GM12878 (cell line): ENCODE measurements around the gene SCYGR5. TPM values are rescaled to one million over a fixed set of nuclear protein-coding genes. Genes with fewer than 3 reads are reported as not detected.

Experiments
- ATAC-seq: fragments of 200-7000 bp; cut with Tn5 transposase; 3 replicates; pipeline ENCODE4 v1.9.1; 2020; ENCODE audit warnings: mild to moderate bottlenecking, moderate library complexity
- BruUV-seq: library from RNA; stranded (reverse); fragments of 400-500 nt; replicated peaks from 2 replicates; lab custom pipeline; 2021; lab: Mats Ljungman, UMichigan
- CTCF ChIA-PET: fragments of 300-600 bp; sonication (Branson Sonifier 250); formaldehyde crosslinking; extraction: SDS; loops from one replicate; lab custom pipeline; 2021; ENCODE audit warnings: inconsistent platforms; lab: Yijun Ruan, JAX
- POLR2A ChIA-PET: fragments of 350-600 bp; formaldehyde crosslinking; extraction: SDS; loops from one replicate; lab custom pipeline; 2021; ENCODE audit warnings: inconsistent platforms; lab: Charles Lee
- RAD21 ChIA-PET: fragments of 300-600 bp; sonication (Branson Sonifier 250); formaldehyde crosslinking; loops from one replicate; lab custom pipeline; 2023; ENCODE audit warnings: antibody characterized with exemption; ENCODE audit not compliant: unreplicated experiment; lab: Charles Lee
- SMC1A ChIA-PET: fragments of 300-600 bp; sonication (Branson Sonifier 250); formaldehyde crosslinking; loops from one replicate; lab custom pipeline; 2023; ENCODE audit not compliant: unreplicated experiment, uncharacterized antibody; lab: Charles Lee
- DNase-seq: peaks from one replicate; pipeline ENCODE4 v3.0.0-alpha.2; 2011; ENCODE audit warnings: low read depth, low spot score
- FAIRE-seq: peaks from 3 replicates; lab custom pipeline; 2011; peaks lifted over from hg19 to GRCh38; lab: Jason Lieb, UNC
- H2AFZ ChIP-seq: 2 replicates; pipeline ENCODE4 v1.6.0; 2011; ENCODE audit warnings: low read depth, low read length, control low read depth; ENCODE audit not compliant: control insufficient read depth
- H3K27ac ChIP-seq: 2 replicates; pipeline ENCODE4 v1.5.1; 2011; ENCODE audit warnings: control low read depth; ENCODE audit not compliant: control insufficient read depth, insufficient read depth
- H3K27me3 ChIP-seq, 2 experiments: replicated peaks in 1 of 2; 2 replicates each; pipeline versions ENCODE4 v1.6.0 to v1.6.1; 2011; ENCODE audit warnings: low read length in 1 of 2; ENCODE audit not compliant: control insufficient read depth in 2 of 2, insufficient read depth in 2 of 2
- H3K36me3 ChIP-seq, 2 experiments: 2 replicates each; pipeline ENCODE4 v1.5.1; 2011; ENCODE audit warnings: low read length in 1 of 2; ENCODE audit not compliant: control insufficient read depth in 2 of 2, insufficient read depth in 2 of 2
- H3K4me1 ChIP-seq: 2 replicates; pipeline ENCODE4 v1.6.1; 2011; ENCODE audit warnings: mild to moderate bottlenecking, low read length, moderate library complexity, mixed read lengths; ENCODE audit not compliant: control insufficient read depth, insufficient read depth
- H3K4me2 ChIP-seq: 2 replicates; pipeline ENCODE4 v1.6.0; 2011; ENCODE audit warnings: control low read depth; ENCODE audit not compliant: control insufficient read depth, insufficient read depth
- H3K4me3 ChIP-seq: fragments of 200-600 bp; sonication (generic); 2 replicates; pipeline ENCODE4 v1.5.1; 2016
- H3K79me2 ChIP-seq: 2 replicates; pipeline ENCODE4 v1.6.0; 2011; ENCODE audit warnings: low read length; ENCODE audit not compliant: control insufficient read depth, insufficient read depth
- H3K9ac ChIP-seq: 2 replicates; pipeline ENCODE4 v1.8.0; 2011; ENCODE audit warnings: low read length, control low read depth, mixed read lengths; ENCODE audit not compliant: control insufficient read depth, insufficient read depth
- H3K9me3 ChIP-seq: replicated peaks from 3 replicates; pipeline ENCODE4 v1.5.1; 2011; ENCODE audit warnings: mild to moderate bottlenecking, low read length; ENCODE audit not compliant: control insufficient read depth, insufficient read depth
- H4K20me1 ChIP-seq: 2 replicates; pipeline ENCODE4 v1.6.0; 2011; ENCODE audit not compliant: control insufficient read depth, insufficient read depth
- BCL11A ChIP-seq: IDR thresholded peaks from 2 replicates; pipeline ENCODE4 v1.6.1; 2011; ENCODE audit warnings: low read depth, low read length
- CHD1 ChIP-seq: IDR thresholded peaks from 2 replicates; pipeline ENCODE4 v1.6.1; 2012; ENCODE audit warnings: low read depth, low read length, improper control_type of control experiment
- EP300 ChIP-seq, 2 experiments: fragments of 150-350 bp in 1 of 2; IDR thresholded peaks; 2 replicates each; pipeline ENCODE4 v1.6.1; 2011 to 2012; ENCODE audit warnings: low read depth in 2 of 2, low read length in 2 of 2, borderline replicate concordance in 1 of 2, improper control_type of control experiment in 1 of 2, inconsistent platforms in 1 of 2; ENCODE audit not compliant: control insufficient read depth in 1 of 2
- ESRRA ChIP-seq: IDR thresholded peaks from 2 replicates; pipeline ENCODE4 v1.6.1; 2012; ENCODE audit warnings: mild to moderate bottlenecking, low read length, improper control_type of control experiment
- FOS ChIP-seq: IDR thresholded peaks from 3 replicates; pipeline ENCODE4 v1.6.1; 2011; ENCODE audit warnings: borderline replicate concordance; ENCODE audit not compliant: insufficient read length; ENCODE audit errors: extremely low read depth
- HDGF ChIP-seq: fragments of 450-650 bp; IDR thresholded peaks from 2 replicates; pipeline ENCODE4 v1.6.1; 2016; ENCODE audit warnings: antibody characterized with exemption
- MTA2 ChIP-seq: fragments of 450-650 bp; IDR thresholded peaks from 2 replicates; pipeline ENCODE4 v1.6.1; 2016; ENCODE audit warnings: low read depth, mild to moderate bottlenecking, moderate library complexity
- NBN ChIP-seq: fragments of 450-650 bp; IDR thresholded peaks from 2 replicates; pipeline ENCODE4 v1.6.1; 2016
- RAD51 ChIP-seq: fragments of 450-650 bp; IDR thresholded peaks from 2 replicates; pipeline ENCODE4 v1.6.1; 2016; ENCODE audit warnings: moderate library complexity, mild to moderate bottlenecking, inconsistent platforms
- SP1 ChIP-seq: IDR thresholded peaks from one replicate; pipeline ENCODE4 v1.6.1; 2011; ENCODE audit warnings: low read depth, low read length
- TAF1 ChIP-seq: IDR thresholded peaks from 2 replicates; pipeline ENCODE4 v1.6.1; 2011; ENCODE audit warnings: mild to moderate bottlenecking, low read depth, low read length, borderline replicate concordance
- ZBED1 ChIP-seq: IDR thresholded peaks from 2 replicates; pipeline ENCODE4 v1.6.1; 2016; ENCODE audit warnings: borderline replicate concordance
- WGBS: methylation state at CpG from one replicate; pipeline ENCODE4 v1.1.6; 2016; ENCODE audit warnings: low lambda C conversion rate; ENCODE audit not compliant: insufficient replicate concordance, insufficient coverage; ENCODE audit errors: missing lambda C conversion rate; 5-methylcytosine and 5-hydroxymethylcytosine counted together
- in situ Hi-C: fragments of 300-500 bp; cut with MboI; formaldehyde crosslinking; loops from 9 replicates; pipeline ENCODE4 v1.14.3; 2018; ENCODE audit warnings: mixed read lengths
- intact Hi-C: fragments of 100-400 bp; cut with micrococcal nuclease; formaldehyde crosslinking; loops from one replicate; pipeline ENCODE4 v1.14.2; 2022; ENCODE audit not compliant: unreplicated experiment
- polyA plus RNA-seq, 11 experiments: library from polyadenylated mRNA; depleted of rRNA in 4 of 11; unstranded in 6 of 11; stranded (reverse) in 5 of 11; fragments of >200 nt; fragmentation: Nextera tagmentation in 4 of 11; fragmentation: Illumina TruSeq in 1 of 11; extraction: Ambion mirVana in 4 of 11; extraction: Trizol in 1 of 11; gene quantifications; 1 replicate in 1 of 11; 2 replicates in 10 of 11; pipeline versions ENCODE4 v1.2.1 to v1.2.3, GENCODE V29; 2011 to 2016; ENCODE audit warnings: inconsistent platforms in 2 of 11, missing spikeins in 2 of 11, low read depth in 1 of 11
- total RNA-seq, 4 experiments: library from RNA; depleted of rRNA in 3 of 4; stranded (reverse); fragments of >200 nt in 3 of 4; fragmentation: Illumina TruSeq in 1 of 4; extraction: Trizol in 1 of 4; gene quantifications; 2 replicates each; pipeline versions ENCODE4 v1.2.1 to v1.2.3, GENCODE V29; 2013 to 2021
- TF ChIP-seq, protein P1 (sequence below): fragments of 450-650 bp; IDR thresholded peaks from 2 replicates; pipeline ENCODE4 v1.6.1; 2014; ENCODE audit warnings: mild to moderate bottlenecking

Gene SCYGR5
- total and polyA plus RNA-seq, 10 of the 15 experiments (the other 5 are each of a cell fraction or from before 2014, with no cell fraction given) = not detected

DNA sequence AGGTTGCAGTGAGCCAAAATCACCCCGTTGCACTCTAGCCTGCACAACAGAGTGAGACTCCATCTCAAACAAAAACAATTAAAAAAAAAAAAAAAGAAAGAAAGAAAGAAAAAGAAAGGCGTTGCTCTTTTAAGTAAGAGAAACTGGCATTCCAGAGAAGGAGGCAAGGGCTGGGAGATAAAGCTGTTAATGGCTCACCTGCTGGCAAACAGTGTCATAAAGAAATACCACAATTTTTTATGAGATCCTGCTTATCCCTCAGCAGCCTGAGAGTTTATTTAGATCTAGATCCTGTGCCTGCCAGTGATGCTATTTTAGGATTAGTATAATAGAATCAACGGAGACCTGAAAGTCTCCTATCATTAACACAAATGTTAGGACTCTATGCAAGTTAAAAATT, 35.0 kb downstream of the SCYGR5 start:
- in situ Hi-C loops (no loop called here), intact Hi-C loops (no loop called here)
- ChIA-PET POLR2A (interaction anchor here (0.7 kb wide), 1 partner anchor 51 kb away, joined by 4 read pairs; no protein-coding TSS in a partner anchor), SMC1A (no interaction called here), CTCF (no interaction called here), RAD21 (no interaction called here)
- no peaks in the 10 kb centered on the region for H3K36me3 ChIP-seq
- no TSS peak for BruUV-seq
- 24% methylated on average over 3 of the region's 3 CpGs for WGBS
- H3K27ac ChIP-seq = no peak overlapping the region
- peaks cover 2 to 3% of the 10 kb centered on the region in 2 experiments; a peak in 2 of 4 replicates for H3K27me3 ChIP-seq
- no peak for DNase-seq
- H3K4me2 ChIP-seq = no peak overlapping the region
- no peak overlapping the region for H2AFZ ChIP-seq
- no peaks in the 10 kb centered on the region for H3K79me2 ChIP-seq
- no peak overlapping the region for H3K9ac ChIP-seq
- no peaks in the 10 kb centered on the region for H3K9me3 ChIP-seq
- no peaks in the 10 kb centered on the region for H3K4me1 ChIP-seq
- no peaks in the 10 kb centered on the region for H4K20me1 ChIP-seq
- FAIRE-seq = no peak
- no peak for TF ChIP-seq TAF1
- no peak for TF ChIP-seq ESRRA
- TF ChIP-seq MTA2 = no peak
- no peak for TF ChIP-seq CHD1
- no peak for TF ChIP-seq NBN
- TF ChIP-seq SP1 = no peak
- no peak overlapping the region for H3K4me3 ChIP-seq
- no peak for ATAC-seq

DNA sequence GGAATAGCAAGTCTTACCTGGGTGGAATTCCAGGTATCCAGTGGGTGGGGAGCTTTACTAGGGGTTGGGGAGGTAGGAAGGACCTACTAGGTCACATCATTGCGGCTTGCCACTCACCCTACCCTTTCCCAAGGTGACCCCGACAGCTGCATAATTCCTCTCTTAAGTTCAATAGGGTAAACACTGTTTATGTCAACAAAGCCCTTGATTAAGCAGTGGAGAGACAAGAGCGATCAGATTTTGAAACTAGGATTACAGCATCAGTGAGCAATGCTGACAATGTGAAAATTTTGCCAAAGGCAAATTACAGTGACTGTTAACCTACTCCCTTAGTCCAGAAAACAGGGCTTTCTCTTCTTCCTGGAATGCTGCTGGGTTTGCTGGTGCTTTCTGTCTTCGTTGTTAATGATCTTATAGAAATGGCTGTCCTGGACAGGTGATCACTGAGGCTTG, 36.7 kb downstream of the SCYGR5 start:
- CTCF ChIA-PET = interaction anchor here (0.6 to 1.1 kb wide), 3 partner anchors 45 to 1281 kb away, joined by 3 read pairs; no protein-coding TSS in a partner anchor
- no peak overlapping the region for H2AFZ ChIP-seq
- BruUV-seq = no TSS peak
- H3K4me3 ChIP-seq = no peak overlapping the region
- H3K4me2 ChIP-seq = no peak overlapping the region
- 26% methylated on average over 4 of the region's 4 CpGs for WGBS
- SMC1A ChIA-PET = interaction anchor here (0.6 kb wide), 1 partner anchor 330 kb away, joined by 3 read pairs; no protein-coding TSS in a partner anchor
- RAD21 ChIA-PET = no interaction called here
- no peaks in the 10 kb centered on the region for H3K4me1 ChIP-seq
- no peaks in the 10 kb centered on the region for H3K36me3 ChIP-seq
- H3K27ac ChIP-seq = no peak overlapping the region
- H3K9me3 ChIP-seq = no peaks in the 10 kb centered on the region
- ATAC-seq = no peak
- H3K79me2 ChIP-seq = no peaks in the 10 kb centered on the region
- peaks cover 2 to 3% of the 10 kb centered on the region in 2 experiments; a peak in 2 of 4 replicates for H3K27me3 ChIP-seq
- POLR2A ChIA-PET = no interaction called here
- H4K20me1 ChIP-seq = no peaks in the 10 kb centered on the region
- intact Hi-C loops (no loop called here), in situ Hi-C loops (no loop called here)
- H3K9ac ChIP-seq = no peak overlapping the region
- no peak for FAIRE-seq
- no peak for DNase-seq
- no peak for TF ChIP-seq EP300 (IDR thresholded peaks at IDR 0.05; ENCODE audit: borderline replicate concordance in 1 of 2, control insufficient read depth in 1 of 2, low read depth in 2 of 2, low read length in 2 of 2)
- no peak for TF ChIP-seq HDGF
- TF ChIP-seq, protein P1, sequence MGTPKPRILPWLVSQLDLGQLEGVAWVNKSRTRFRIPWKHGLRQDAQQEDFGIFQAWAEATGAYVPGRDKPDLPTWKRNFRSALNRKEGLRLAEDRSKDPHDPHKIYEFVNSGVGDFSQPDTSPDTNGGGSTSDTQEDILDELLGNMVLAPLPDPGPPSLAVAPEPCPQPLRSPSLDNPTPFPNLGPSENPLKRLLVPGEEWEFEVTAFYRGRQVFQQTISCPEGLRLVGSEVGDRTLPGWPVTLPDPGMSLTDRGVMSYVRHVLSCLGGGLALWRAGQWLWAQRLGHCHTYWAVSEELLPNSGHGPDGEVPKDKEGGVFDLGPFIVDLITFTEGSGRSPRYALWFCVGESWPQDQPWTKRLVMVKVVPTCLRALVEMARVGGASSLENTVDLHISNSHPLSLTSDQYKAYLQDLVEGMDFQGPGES = no peak
- TF ChIP-seq FOS = no peak
- TF ChIP-seq BCL11A = no peak
- no peak for TF ChIP-seq ZBED1
- no peak for TF ChIP-seq RAD51
